GOT3 (cell line): ENCODE data around the gene RIPOR3.
"Not testable (repeated sequence)": the region's sequence is repeated elsewhere in the genome, so short reads cannot be mapped to it uniquely, and the experiment has no call there.

Experiments
- DNase-seq: peaks from one replicate; lab custom pipeline; 2025; ENCODE audit warnings: mixed read lengths; lab: John Stamatoyannopoulos, UW

Gene RIPOR3

GRCh38 chr20:50703651-50704438 lies 12.5 kb upstream of the RIPOR3 start:
- not testable (repeated sequence) for DNase-seq

GRCh38 chr20:50701041-50701963 lies 10.0 kb upstream of the RIPOR3 start:
- DNase-seq: no peak

GRCh38 chr20:50699688-50700087 lies 8.3 kb upstream of the RIPOR3 start:
- no peak for DNase-seq

- not testable (repeated sequence) for DNase-seq
Observed at GRCh38 chr20:50698255-50698654, 6.9 kb upstream of the RIPOR3 start.

GRCh38 chr20:50695135-50695872 lies 4.0 kb upstream of the RIPOR3 start:
- DNase-seq: no peak

GRCh38 chr20:50694379-50695134 lies 3.2 kb upstream of the RIPOR3 start:
- DNase-seq: no peak

GRCh38 chr20:50693001-50693400 lies 1.7 kb upstream of the RIPOR3 start:
- DNase-seq: no peak

- no peak for DNase-seq
Observed at GRCh38 chr20:50692552-50692933, 1.2 kb upstream of the RIPOR3 start.

GRCh38 chr20:50691573-50692551 lies 520 bp upstream of the RIPOR3 start:
- no peak for DNase-seq

GRCh38 chr20:50689864-50690649 lies 1.3 kb downstream of the RIPOR3 start:
- no peak for DNase-seq

- DNase-seq: no peak
Observed at GRCh38 chr20:50688256-50688975, 2.9 kb downstream of the RIPOR3 start.

- no peak for DNase-seq
Observed at GRCh38 chr20:50686821-50687220, 4.5 kb downstream of the RIPOR3 start.

- DNase-seq: no peak
Observed at GRCh38 chr20:50683570-50683969, 7.8 kb downstream of the RIPOR3 start.

GRCh38 chr20:50682947-50683530 lies 8.3 kb downstream of the RIPOR3 start:
- DNase-seq: no peak

GRCh38 chr20:50682065-50682464 lies 9.3 kb downstream of the RIPOR3 start:
- DNase-seq: no peak

GRCh38 chr20:50681359-50682064 lies 9.8 kb downstream of the RIPOR3 start:
- DNase-seq: no peak

- no peak for DNase-seq
Observed at GRCh38 chr20:50680105-50680960, 11.0 kb downstream of the RIPOR3 start.
